GM21786 (cell line): Measurements from ENCODE around the gene AHSG.
"Not testable (repeated sequence)": the region's sequence is repeated elsewhere in the genome, so short reads cannot be mapped to it uniquely, and the experiment has no call there.

Experiments used
- ATAC-seq: cut with Tn5 transposase; IDR thresholded peaks from one replicate; pipeline ENCODE4 v1.9.1; 2021; ENCODE audit not compliant: unreplicated experiment

AHSG gene, protein sequence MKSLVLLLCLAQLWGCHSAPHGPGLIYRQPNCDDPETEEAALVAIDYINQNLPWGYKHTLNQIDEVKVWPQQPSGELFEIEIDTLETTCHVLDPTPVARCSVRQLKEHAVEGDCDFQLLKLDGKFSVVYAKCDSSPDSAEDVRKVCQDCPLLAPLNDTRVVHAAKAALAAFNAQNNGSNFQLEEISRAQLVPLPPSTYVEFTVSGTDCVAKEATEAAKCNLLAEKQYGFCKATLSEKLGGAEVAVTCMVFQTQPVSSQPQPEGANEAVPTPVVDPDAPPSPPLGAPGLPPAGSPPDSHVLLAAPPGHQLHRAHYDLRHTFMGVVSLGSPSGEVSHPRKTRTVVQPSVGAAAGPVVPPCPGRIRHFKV

DNA sequence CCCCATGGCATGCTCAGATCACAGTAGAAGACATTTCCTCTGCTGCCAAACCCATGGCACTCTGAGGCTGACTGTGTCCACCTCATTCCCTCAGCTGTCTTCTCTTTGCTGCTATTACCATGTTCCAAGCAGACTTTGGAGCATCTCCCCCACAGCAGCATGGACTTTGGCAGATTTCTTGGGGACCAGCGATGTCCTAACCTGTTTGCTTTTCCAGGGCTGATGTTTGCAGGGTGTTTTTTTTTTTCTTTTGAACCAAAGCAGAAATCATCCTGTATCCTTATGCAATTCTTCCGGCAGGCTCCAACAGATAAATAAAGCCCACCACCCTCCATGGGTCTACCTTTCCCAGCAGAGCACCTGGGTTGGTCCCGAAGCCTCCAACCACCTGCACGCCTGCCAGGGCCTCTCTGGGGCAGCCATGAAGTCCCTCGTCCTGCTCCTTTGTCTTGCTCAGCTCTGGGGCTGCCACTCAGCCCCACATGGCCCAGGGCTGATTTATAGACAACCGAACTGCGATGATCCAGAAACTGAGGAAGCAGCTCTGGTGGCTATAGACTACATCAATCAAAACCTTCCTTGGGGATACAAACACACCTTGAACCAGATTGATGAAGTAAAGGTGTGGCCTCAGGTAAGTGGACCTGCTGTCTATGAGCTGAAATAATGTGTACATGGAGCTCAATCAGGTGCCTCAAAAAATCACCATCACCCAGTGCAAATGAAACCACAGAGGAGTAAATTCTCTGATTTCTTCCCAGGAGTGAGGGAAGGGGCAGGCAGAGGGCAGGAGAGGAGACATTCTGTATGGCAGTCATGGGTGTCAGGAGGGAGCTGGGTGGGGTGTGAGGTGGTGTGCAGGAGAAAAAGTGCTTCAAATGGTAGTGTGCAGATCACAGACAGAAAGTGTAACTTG is at the start of gene AHSG:
AHSG (plus strand) TSS at position 340 of the 916 bp plus-strand sequence; CDS start at position 422, 82 bp downstream.
- ATAC-seq: no peak

- no peak for ATAC-seq
Observed at GRCh38 chr3:186564586-186564985, 48.3 kb upstream of the AHSG start.

GRCh38 chr3:186566772-186567071 is 46.1 kb upstream of the AHSG start:
- ATAC-seq: peak; percentile 0

GRCh38 chr3:186567072-186567921 is 45.6 kb upstream of the AHSG start, which contains the start of gene TBCCD1:
Gene TBCCD1, minus strand, starts transcription at chr3:186567339. Its CDS starts 3,010 bp downstream, at chr3:186564329.
- peak; percentile 37 for ATAC-seq

DNA sequence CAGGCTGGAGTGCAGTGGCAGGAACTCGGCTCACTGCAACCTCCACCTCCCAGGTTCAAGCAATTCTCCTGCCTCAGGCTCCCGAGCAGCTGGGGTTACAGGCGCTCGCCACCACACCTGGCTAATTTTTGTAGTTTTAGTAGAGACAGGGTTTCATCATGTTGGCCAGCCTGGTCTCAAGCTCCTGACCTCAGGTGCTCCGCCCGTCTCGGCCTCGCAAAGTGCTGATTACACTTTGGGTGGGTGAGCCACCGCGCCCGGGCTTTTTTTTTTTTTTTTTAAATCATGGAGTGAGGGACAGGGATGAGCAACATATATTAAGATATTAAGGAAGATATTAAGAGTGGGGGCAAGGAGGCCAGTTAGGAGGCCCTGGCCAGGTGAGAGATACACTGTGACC is 43.5 kb upstream of the AHSG start:
- ATAC-seq: not testable (repeated sequence)

GRCh38 chr3:186569779-186570095 is 43.1 kb upstream of the AHSG start:
- no peak for ATAC-seq

- peak; percentile 88 for ATAC-seq
Observed at GRCh38 chr3:186570096-186570940, 42.5 kb upstream of the AHSG start, which contains the start of gene DNAJB11. Gene DNAJB11, plus strand, starts transcription at chr3:186570720. Its CDS starts 178 bp downstream, at chr3:186570898.

GRCh38 chr3:186570941-186571643 is 41.8 kb upstream of the AHSG start:
- no peak for ATAC-seq

- ATAC-seq: no peak
Observed at GRCh38 chr3:186571644-186572013, 41.2 kb upstream of the AHSG start.

DNA sequence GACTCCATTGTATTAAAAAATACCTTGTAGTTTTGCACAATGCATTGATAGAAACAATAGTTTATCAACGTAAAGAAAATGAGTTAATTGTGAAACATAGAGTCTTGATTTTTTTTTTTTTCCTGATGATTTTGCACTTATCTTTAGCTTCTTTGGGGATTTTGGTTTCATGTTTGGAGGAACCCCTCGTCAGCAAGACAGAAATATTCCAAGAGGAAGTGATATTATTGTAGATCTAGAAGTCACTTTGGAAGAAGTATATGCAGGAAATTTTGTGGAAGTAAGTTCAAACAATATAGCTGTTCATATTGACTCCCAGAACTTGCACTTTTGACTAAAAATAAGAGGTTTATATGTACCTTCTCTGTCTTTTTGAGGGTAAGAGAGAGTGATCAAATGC is 35.3 kb upstream of the AHSG start:
- ATAC-seq: no peak

- no peak for ATAC-seq
Observed at GRCh38 chr3:186580785-186581184, 32.1 kb upstream of the AHSG start.

DNA sequence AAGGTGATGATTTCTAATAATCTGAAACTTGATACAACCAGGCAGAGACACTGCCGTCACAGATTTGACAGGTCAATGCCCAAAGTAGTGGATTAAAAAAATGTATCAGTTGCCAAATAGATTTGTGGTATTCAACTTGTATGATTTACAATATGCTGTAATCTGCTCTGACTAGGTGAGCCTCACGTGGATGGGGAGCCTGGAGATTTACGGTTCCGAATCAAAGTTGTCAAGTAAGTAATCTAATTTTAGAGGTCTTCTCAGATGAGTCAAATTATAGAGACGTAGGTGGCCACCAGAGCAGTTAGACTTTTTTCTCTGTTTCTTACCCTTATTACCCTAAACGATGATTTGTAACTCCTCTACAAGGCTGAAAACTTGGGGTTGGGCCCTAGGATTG is 30.3 kb upstream of the AHSG start:
- ATAC-seq: no peak

GRCh38 chr3:186583831-186584230 is 29.0 kb upstream of the AHSG start:
- ATAC-seq: no peak

- not testable (repeated sequence) for ATAC-seq
Observed at GRCh38 chr3:186586245-186586644, 26.6 kb upstream of the AHSG start.

- no peak for ATAC-seq
Observed at GRCh38 chr3:186587183-186587582, 25.7 kb upstream of the AHSG start.

- no peak for ATAC-seq
Observed at GRCh38 chr3:186588632-186589031, 24.2 kb upstream of the AHSG start.

DNA sequence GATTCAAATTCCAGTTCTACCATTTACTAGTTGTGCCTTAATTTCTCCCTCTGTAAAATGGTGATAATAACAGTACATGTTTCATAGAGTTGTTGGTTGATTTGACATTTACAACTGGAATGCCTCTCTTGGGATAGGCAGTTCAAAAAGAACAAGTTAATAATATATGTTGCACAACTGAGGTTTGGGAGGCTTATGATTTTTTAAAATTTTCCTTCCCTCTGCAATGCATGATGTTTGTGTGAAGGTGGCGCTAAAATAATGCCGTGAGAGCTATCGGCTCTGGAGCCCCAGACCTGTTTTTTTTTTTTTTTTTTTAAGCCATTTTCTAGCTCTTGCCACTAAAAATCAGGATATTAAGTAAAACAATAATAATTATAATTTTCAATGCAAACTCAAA is 23.7 kb upstream of the AHSG start:
- no peak for ATAC-seq

DNA sequence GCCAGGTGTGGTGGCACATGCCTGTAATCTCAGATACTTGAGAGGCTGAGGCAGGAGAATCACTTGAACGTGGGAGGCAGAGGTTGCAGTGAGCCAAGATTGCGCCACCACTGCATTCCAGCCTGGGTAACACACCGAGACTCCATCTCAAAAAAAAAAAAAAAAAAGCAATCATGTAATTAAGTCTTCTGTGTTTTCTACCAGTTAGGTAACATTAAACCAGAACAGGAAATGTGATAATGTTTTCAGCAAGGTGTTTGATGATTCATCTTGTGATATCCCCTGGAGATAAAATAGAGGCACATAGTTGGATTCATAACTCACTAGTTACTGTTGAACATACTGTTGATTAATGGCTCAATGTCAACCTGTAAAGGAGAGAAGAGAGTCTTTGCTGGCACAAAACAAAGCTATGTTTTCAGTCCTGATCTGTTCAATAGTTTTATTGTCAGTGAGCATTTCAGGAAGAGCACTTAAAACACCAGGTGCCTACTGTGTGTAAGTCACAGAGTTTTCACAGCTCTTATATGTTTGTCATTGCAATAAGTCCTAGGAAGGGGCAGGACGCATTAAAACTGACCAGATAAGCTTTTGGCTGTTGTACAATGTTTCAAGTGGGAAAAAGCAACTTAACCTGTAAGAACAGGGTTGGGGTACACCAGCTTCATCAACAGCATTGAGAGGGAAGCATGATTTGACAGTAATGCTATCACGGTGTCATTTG is 22.8 kb upstream of the AHSG start:
- ATAC-seq: no peak
